ENCODE measurements around the gene TMPRSS4.

Gene TMPRSS4, protein sequence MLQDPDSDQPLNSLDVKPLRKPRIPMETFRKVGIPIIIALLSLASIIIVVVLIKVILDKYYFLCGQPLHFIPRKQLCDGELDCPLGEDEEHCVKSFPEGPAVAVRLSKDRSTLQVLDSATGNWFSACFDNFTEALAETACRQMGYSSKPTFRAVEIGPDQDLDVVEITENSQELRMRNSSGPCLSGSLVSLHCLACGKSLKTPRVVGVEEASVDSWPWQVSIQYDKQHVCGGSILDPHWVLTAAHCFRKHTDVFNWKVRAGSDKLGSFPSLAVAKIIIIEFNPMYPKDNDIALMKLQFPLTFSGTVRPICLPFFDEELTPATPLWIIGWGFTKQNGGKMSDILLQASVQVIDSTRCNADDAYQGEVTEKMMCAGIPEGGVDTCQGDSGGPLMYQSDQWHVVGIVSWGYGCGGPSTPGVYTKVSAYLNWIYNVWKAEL

GRCh38 chr11:118076754-118077281 lies at the start of gene TMPRSS4:
TSS of gene TMPRSS4 (plus strand) at chr11:118077078. CDS start at chr11:118077303, 225 bp downstream.
- DNase-seq: no peak

DNA sequence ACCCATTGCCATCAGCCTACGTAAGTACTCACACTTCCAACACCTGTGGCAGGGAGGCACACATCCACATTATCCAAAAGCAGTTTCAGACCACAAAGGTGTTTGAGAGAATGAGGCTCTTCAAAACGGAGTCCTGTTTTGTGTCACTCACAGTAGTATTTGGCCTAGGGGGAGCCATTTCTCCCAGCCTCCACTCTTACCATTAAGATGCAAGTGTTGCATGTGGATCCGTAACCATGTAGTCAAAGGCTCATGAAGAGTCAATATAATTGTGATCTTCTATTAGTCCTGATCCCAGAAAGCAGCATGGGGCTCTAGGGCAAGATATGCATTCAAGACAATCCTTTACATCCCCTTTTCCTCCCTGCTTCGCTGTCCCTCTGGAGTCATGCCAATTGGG lies 49.2 kb upstream of the TMPRSS4 start:
- no peak for DNase-seq

- DNase-seq: no peak
Observed at GRCh38 chr11:118028626-118029025, 48.3 kb upstream of the TMPRSS4 start.

DNA sequence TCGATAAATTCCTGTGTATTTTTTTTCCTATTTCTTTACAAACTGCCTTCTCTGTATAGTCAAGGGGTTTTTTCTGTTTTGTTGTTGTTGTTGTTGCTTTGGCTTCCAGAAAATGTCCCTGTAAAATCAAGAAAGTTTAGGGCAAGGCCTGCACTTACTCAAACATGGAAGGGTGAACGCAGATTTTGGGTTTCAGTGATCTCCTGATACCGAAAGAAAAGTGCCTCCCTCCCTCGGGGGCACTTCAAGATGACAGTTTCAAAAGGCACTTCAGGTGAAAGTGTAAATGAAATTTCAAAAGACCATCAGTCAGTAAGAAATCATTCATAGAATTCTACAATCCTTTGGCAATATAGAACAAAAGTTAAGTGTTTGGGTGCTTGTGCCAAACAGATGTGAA lies 43.4 kb upstream of the TMPRSS4 start:
- no peak for DNase-seq

DNA sequence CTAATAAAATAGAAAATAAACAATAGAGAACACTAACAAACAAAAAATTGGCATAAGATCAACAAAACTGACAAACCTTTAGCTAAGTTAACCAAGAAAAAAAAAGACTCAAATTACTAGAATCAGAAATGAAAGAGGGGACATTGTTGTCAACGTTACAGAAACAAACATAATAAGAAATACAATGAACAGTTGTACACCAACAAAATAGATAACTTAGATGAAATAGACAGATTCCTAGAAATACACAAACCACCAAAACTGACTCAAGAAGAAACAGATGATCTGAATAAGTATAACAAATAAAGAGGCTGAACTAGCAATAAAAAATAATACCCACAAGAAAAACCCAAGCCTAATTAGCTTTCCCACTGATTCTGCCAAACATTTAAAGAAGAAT lies 34.7 kb upstream of the TMPRSS4 start:
- DNase-seq: no peak

- DNase-seq: no peak
Observed at GRCh38 chr11:118042796-118043195, 34.1 kb upstream of the TMPRSS4 start.

DNA sequence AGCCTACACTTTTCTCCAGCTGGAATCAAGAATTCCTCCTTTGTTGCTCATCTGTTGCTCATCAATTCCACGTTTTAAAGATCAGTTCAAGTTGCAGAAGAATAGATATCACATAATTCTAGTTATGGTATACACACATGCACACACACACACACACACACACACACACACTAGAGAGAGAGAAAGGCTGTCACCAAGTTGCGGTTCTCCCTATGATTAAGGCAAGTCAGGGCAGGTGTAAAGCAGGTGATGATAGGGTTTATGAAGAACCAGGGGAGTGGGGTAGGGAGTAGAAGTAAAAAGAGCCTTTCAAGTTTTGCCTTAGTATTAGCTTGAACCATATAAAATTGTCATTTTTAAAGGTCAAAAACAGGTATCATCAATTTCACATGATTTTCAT lies 31.7 kb upstream of the TMPRSS4 start:
- no peak for DNase-seq

DNA sequence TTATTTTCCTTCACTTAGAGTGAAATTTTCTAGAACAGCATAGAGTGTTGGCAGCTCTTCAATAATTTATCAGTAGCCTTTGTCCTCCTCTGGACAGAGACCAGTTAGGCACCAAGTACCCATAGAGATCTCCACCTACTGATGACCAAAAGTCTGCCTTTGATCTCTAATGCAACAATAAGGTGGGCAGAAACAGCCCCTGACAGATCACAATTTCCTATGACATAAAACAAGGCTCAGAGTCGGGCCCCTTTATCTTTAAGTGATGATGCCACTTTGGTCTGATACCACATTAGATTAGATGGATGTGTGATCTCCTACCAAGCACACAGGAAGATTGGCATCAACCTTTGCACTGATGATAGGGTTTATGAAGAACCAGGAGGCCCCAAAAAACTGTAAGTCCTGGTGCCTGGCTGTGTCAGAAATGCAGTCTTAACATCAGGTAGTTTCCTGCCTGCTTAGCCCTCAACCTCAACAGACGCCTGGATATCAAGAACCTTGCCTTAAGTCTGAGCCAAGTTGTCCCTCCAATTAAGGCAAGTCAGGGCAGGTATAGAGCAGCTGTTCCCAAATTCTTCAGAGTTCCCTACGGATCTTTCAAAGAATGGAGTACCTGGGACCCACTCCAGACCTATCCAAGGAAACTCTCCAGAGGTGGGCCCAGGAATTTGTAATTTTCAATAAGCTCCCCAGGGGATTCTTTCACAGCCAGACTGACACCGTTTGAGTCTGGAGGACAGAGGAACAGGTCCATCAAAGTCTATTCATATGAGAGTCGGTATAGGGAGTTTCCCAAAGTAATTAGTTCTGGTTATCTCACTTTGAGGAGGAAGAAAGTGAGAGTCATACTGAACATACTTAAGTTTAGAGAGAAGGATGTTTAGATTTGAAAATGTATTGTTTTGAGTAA lies 30.6 kb upstream of the TMPRSS4 start:
- DNase-seq: no peak

DNA sequence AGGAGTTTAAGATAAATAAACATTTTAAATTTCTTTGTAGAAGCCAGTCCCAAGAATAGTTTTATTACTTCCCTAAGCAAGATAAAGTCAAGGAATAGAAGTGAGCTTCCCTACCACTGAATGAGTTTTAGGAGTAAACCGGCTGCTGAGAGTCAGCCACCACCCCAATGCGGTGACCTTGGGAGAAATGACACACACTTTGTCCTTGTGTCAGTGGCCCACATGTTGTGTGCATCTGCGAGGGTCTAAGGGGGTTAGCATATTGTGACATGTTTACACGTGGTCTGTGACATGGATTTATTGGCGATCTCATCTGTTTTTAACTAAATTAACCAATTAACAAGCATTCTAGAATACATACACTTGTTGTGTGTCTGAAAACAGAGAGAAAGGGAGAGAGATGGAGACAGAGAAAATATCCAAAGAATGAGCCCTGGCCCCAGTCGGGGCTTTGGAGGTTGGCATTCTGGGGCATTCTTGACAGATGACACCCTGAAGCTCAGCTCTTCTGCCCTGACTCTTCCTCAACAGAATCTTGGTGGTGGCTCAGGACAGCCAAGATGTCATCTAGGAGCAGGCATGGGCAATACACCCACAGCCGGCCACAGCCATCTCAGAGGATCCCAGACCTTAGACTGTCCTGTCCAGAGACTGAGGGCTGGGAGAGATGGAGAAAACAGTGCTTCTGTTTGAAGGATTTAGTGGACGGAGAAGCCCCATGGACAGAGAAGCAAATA lies 29.7 kb upstream of the TMPRSS4 start:
- DNase-seq: no peak

GRCh38 chr11:118047749-118048148 lies 29.1 kb upstream of the TMPRSS4 start:
- no peak for DNase-seq

DNA sequence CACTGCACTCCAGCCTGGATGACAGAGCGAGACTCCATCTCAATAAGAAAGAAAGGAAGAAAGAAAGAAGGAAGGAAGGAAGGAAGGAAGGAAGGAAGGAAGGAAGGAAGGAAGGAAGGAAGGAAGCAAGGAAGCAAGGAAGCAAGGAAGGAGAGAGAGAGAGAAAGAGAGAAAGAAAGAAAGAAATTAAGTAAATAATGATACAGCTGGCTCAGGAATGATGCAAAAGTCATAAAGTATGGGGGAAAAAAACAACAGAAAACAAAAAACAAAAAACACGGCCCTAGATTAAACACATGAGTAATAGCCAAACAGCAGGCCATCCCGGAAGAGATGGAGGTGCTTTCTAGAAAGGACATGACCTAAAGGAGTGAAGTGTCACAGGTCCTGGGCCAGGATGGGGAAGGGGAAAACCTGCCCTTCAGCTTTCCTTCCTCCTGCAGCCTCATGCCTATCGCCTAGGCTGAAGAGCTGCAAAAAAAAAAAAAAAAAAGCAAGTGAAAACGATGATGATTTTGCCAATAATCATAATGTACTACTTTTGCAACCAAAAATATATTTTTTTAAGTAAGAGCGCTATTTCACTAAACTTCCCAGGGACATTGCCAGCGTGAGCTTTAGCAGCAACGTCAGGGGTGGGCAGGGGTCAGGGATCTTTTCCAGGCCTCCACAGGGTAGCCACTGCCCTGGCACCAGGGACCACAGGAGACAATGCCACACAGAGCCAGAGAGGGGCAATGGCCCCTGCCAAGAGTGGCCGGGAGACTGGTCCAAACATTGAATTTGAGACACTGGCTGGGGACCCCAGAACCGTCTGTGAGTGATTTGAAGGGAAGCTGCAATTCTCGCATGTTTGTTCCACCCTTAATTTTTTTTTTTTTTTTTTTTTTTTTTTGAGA lies 28.2 kb upstream of the TMPRSS4 start:
- no peak for DNase-seq

GRCh38 chr11:118049771-118050170 lies 27.1 kb upstream of the TMPRSS4 start:
- no peak for DNase-seq

DNA sequence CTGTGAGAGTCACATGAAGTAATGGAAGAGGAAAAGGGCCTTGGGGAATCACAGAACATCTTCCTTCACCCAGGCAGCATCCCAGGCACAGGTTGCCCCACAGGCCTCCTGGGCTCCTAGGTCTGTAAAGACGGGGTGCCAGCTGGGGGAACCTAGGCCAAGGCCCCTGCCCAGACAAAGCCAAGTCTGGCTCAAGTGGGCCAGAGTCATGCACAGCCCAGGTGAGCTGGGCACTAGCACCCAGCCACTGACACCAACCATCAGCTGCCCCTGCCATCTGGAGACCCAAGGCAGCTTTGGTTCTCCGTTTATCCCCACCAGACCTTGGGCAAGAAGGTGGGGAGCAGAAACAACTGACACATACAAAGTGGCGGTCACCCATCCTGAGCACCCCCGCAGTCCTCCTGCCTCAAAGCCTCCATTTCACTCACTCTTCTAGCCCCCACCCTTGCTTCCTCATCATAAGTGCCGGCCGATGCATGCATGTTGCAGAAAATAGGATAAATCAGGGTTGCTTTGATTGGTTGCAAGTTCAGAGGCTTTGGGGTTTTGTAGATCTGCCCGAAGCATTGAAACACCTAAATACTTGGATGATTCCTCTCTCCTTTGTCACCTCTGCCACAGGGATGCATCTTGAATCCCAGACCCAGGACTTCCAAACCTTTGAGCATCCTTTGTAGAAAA lies 26.5 kb upstream of the TMPRSS4 start:
- no peak for DNase-seq

DNA sequence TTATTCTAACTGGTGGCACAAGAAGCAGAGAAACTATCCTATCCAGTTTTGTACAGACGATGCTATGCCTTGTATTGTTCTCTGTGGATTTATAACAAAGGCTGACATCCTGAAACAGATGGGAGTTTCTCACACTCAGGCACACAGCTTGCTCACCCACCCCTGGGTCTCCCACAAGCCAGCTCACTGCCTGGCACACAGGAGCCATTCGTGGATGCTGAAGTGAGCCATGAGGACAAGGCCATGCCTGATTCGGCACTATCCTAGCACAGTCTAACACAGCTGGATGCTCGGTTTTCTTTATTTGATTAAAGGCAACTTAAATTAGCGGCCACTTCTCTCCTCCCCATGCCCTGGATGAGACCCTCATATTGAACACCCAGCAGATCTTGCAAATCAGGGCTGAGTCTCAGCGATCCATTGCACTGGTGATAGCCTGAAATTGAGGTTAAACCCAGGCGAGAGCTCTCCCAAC lies 25.7 kb upstream of the TMPRSS4 start:
- DNase-seq: no peak

DNA sequence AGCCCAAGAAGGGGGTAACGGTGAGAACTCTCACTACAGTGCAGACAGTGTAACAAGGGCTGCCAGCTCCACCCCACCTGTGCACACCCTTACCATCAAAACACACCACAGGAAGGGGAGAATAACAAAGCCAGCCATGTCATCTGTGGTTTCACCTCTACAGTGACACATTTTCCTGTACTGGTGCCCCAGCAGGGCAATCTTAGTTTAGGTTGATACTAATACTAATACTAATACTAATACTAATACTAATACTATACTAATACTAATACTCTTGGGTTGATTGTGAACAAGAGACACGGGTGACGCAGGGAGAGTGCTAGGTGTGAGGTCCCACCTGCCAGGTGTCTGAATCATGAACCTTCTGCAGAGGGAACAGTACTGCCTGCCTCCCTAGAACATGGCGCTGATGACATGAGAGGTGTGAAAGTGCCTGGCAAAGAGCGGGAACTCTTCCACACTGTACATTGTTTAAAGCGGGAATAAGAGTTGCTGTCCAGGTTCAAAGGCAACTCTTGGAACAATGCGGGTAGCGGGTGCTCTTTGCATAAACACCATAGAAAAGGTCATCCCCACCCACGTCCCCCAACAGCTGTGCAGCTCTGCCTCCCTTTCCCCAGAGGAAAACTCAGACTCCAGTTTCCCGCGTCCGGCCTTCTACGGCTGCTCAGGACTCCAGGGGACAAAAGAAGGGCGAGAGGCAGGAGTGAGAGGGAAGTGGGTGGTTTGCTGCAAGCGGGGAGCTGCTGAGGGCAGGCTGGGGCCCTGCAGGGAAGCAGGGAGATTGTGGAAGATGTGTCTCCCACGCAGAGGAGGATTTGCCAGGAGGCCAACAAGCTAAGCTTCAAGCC lies 25.0 kb upstream of the TMPRSS4 start:
- DNase-seq: no peak

GRCh38 chr11:118052581-118053206 lies 24.2 kb upstream of the TMPRSS4 start:
- DNase-seq: no peak

DNA sequence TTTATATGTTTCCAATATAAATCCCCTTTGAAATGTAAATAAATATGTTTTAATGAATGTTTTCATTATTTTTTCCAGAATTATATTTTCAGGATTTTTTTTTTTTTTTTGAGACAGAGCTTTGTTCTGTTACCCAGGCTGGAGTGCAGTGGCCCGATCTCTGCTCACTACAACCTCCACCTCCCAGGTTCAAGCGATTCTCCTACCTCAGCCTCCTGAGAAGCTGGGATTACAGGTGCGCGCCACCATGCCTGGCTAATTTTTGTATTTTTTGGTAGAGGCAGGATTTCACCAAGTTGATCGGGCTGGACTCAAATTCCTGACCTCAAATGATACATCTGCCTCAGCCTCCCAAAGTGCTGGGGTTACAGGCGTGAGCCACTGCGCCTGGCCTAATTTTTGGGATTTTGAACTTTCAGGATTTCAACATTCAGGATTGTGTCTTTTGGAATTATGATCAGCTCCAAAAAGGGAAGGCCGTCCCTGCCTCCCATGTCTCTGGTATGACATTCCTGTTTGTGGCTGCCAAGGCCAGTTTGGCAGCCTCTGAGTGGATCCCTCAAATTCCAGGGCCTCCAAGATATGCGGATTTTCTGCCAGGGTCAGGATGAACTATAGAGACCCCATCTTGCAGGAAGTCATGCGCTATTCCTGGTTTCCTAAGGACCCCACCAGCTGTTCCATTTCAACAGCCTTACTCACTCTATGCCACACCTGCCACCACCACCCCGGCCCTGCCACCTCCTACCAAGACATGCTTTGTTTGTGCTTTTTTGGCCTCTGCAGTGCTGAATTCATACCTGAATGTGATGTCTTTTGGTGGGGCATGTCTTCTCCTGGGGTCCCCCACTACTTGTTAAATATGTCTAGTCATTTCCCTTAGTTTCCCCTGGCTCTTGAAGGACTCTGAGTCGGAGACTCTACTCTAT lies 21.9 kb upstream of the TMPRSS4 start:
- no peak for DNase-seq

- DNase-seq: no peak
Observed at GRCh38 chr11:118055966-118056365, 20.9 kb upstream of the TMPRSS4 start.

All from KG1 (cell line).